Right atrium auricular region (tissue), 2 donors: ENCODE measurements around the gene TRMT2A. TPM values are rescaled to one million over a fixed set of nuclear protein-coding genes. Genes with fewer than 3 reads are reported as not detected.

Experiments
- DNase-seq: peaks from one replicate; pipeline ENCODE4 v3.0.0-alpha.2; 2019; ENCODE audit warnings: low spot score
- H3K27ac ChIP-seq, 2 donors: fragments of 200-600 bp; sonication (generic); 1 replicate in 1 of 2; 2 replicates in 1 of 2; pipeline ENCODE4 v1.5.1; 2016 to 2019
- H3K27me3 ChIP-seq, 2 donors: fragments of 200-600 bp; sonication (generic); one replicate each; pipeline versions ENCODE4 v1.5.1 to v1.6.0; 2017 to 2019
- H3K36me3 ChIP-seq: fragments of 200-600 bp; sonication (generic); one replicate; pipeline ENCODE4 v1.5.1; 2016
- H3K4me1 ChIP-seq, 2 donors: fragments of 200-600 bp; sonication (generic); one replicate each; pipeline versions ENCODE4 v1.5.1 to v1.6.0; 2017 to 2019
- H3K4me3 ChIP-seq, 2 donors: fragments of 200-600 bp; sonication (generic); 1 replicate in 1 of 2; 2 replicates in 1 of 2; pipeline ENCODE4 v1.5.1; 2017 to 2019; ENCODE audit warnings: mild to moderate bottlenecking in 1 of 2, moderate library complexity in 1 of 2
- H3K9me3 ChIP-seq, 2 donors: fragments of 200-600 bp; sonication (generic); one replicate each; pipeline ENCODE4 v1.5.1; 2019
- total RNA-seq, 2 donors: library from RNA; depleted of rRNA; stranded (reverse); fragments of >200 nt; gene quantifications; one replicate each; pipeline ENCODE4 v1.1.0, GENCODE V29; 2016
- TF ChIP-seq, protein P1 (sequence below), 2 donors: fragments of 200-600 bp; sonication (generic); IDR thresholded peaks; one replicate each; pipeline ENCODE4 v1.5.1; 2019; ENCODE audit warnings: antibody characterized with exemption in 2 of 2

The TRMT2A gene
- total RNA-seq, 2 donors from 2014 or later = 16.0 to 17.6 TPM

GRCh38 chr22:20127318-20127868, 10.4 kb upstream of the TRMT2A start:
- Histone ChIP-seq H3K27me3 (no peaks in the 10 kb centered on the region), H3K4me1 (peaks cover 0 to 10% of the 10 kb centered on the region in 2 donors), H3K9me3 (no peaks in the 10 kb centered on the region), H3K27ac (no peak overlapping the region), H3K4me3 (no peak overlapping the region), H3K36me3 (peaks cover 22% of the 10 kb centered on the region)
- no peak for DNase-seq
- TF ChIP-seq, protein P1, sequence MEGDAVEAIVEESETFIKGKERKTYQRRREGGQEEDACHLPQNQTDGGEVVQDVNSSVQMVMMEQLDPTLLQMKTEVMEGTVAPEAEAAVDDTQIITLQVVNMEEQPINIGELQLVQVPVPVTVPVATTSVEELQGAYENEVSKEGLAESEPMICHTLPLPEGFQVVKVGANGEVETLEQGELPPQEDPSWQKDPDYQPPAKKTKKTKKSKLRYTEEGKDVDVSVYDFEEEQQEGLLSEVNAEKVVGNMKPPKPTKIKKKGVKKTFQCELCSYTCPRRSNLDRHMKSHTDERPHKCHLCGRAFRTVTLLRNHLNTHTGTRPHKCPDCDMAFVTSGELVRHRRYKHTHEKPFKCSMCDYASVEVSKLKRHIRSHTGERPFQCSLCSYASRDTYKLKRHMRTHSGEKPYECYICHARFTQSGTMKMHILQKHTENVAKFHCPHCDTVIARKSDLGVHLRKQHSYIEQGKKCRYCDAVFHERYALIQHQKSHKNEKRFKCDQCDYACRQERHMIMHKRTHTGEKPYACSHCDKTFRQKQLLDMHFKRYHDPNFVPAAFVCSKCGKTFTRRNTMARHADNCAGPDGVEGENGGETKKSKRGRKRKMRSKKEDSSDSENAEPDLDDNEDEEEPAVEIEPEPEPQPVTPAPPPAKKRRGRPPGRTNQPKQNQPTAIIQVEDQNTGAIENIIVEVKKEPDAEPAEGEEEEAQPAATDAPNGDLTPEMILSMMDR (IDR thresholded peaks at IDR 0.05) = no peak

DNA sequence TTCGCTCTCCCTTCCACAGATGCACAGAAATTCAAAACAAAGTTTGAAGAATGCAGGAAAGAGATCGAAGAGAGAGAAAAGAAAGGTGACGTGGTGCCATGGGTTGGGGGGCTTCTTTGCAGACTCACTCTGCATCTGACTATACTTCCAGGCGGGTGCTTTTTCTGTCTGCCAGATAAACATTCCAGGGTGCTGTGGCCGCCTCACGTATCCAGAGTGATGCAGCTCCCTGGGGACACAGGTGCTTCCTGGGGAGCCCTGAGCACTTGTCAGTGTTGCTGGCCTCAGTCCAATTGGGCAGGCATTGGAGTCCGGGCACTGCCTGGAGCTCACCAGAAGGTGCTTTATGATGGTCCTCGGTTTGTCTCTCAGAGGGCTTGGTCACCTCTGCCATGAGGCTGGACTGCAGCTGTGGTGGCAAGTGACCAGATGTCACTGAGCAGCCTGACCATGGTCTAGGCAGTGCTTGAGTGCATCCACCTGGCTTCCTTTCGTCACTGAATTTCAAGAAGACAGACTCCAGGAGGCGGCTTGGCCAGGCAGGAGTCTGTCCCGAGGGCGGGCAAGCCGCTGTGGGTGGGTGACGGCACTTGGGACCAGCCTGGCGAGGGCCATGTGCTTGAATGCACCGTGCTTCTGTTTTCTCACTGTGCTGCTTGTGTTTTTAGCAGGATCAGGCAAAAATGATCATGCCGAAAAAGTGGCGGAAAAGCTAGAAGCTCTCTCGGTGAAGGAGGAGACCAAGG, 9.4 kb upstream of the TRMT2A start:
- peaks cover 0 to 7% of the 10 kb centered on the region in 2 donors for H3K4me1 ChIP-seq
- H3K36me3 ChIP-seq = peaks cover 29% of the 10 kb centered on the region
- H3K4me3 ChIP-seq = no peak overlapping the region
- H3K9me3 ChIP-seq = no peaks in the 10 kb centered on the region
- H3K27ac ChIP-seq = no peak overlapping the region
- H3K27me3 ChIP-seq = no peaks in the 10 kb centered on the region
- DNase-seq = no peak
- TF ChIP-seq, protein P1 (IDR thresholded peaks at IDR 0.05) = no peak

- Histone ChIP-seq H3K27ac (no peak overlapping the region), H3K9me3 (no peaks in the 10 kb centered on the region), H3K27me3 (no peaks in the 10 kb centered on the region), H3K4me1 (peaks cover 0 to 5% of the 10 kb centered on the region in 2 donors), H3K4me3 (no peak overlapping the region), H3K36me3 (peaks cover 29% of the 10 kb centered on the region)
- DNase-seq = no peak
- TF ChIP-seq, protein P1 (IDR thresholded peaks at IDR 0.05) = no peak
Observed at GRCh38 chr22:20125201-20126174, 8.5 kb upstream of the TRMT2A start.

DNA sequence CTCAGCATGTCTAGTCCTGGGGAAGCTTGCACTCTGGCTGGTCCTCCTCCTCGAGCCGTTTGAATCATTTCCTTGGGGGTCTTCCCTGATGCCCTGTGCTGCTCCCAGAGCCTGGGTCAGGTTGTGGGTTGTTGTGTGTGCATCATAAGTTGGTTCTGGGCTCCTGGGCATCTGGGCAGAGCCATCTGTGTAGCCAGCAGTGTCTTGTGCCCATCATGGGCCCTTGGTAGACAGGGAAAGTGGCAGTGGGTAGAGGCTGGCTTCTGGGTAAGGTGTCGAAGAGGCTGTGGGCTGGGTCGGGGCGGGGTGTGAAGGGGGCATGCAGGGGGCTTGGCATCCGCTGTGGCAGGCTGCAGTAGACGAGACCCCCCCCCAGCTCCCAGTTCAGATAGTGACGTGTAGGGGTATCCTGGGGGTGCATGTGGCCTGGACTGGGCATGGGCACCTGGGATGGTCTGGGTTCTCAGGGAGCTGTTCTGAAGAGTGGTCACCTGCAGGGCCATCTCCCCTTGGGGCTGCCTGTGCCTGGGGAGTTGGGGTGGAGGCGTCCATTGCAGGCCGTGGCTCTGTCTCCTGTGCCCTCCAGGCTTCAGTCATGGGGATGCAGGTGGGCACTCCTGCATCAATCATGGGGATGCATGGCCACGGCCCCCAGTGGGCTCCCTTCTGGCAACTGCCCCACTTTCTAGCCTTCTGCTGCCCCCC, 7.2 kb upstream of the TRMT2A start:
- no peaks in the 10 kb centered on the region for H3K27me3 ChIP-seq
- H3K36me3 ChIP-seq = peaks cover 41% of the 10 kb centered on the region
- H3K4me3 ChIP-seq = no peak overlapping the region
- H3K4me1 ChIP-seq = peaks cover 0 to 15% of the 10 kb centered on the region in 2 donors
- no peaks in the 10 kb centered on the region for H3K9me3 ChIP-seq
- no peak for DNase-seq
- TF ChIP-seq, protein P1 (IDR thresholded peaks at IDR 0.05) = no peak
- no peak overlapping the region for H3K27ac ChIP-seq

DNA sequence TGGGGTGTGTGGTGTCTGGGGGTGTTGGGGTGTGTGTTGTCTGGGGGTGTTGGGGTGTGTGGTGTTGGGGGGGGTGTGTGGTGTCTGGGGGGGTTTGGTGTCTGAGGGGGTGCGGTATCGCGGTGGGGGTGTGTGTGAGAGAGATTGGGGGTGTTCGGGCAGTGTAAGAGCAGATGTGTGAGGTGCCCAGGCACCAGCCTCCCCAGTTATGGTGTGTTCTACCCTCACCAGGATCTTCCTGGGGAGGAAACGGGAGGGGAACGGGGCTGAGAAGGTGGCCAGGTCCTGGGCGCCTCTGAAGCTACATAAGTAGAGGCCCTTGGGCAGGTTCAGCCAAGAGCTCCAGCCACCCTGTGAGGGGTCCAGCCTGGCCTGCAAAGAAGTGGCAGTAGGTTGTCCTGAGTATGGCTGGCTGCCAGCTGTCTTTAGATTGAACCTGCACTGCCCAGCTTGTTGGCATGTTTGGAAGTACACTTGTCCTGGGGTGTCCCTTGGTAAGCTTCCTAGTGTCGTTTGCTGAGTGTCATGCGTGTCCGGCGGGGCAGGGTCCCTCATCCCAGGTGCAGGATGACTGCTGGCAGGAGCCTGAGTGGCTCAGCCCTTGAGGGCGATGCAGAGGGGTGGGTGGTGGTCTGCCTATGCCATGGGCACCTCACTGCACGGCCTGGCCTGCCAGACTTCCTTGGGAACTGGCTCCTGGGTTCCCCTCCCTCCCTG, 6.5 kb upstream of the TRMT2A start:
- H3K4me3 ChIP-seq = no peak overlapping the region
- DNase-seq = no peak
- TF ChIP-seq, protein P1 (IDR thresholded peaks at IDR 0.05) = no peak
- H3K36me3 ChIP-seq = peaks cover 45% of the 10 kb centered on the region
- H3K9me3 ChIP-seq = no peaks in the 10 kb centered on the region
- peaks cover 0 to 22% of the 10 kb centered on the region in 2 donors for H3K4me1 ChIP-seq
- no peak overlapping the region for H3K27ac ChIP-seq
- no peaks in the 10 kb centered on the region for H3K27me3 ChIP-seq
